Measurements from ENCODE around the gene KRCC1. TPM values are rescaled to one million over a fixed set of nuclear protein-coding genes. Genes with fewer than 3 reads are reported as not detected.

KRCC1 gene
- total and polyA plus RNA-seq, 2 experiments from 2014 or later, result 10.3 to 12.5 TPM

- H3K79me2 ChIP-seq (replicated peaks; ENCODE audit: insufficient read depth), result peaks cover 29% of the 10 kb centered on the region
- Mint-ChIP-seq H3K27ac (peak overlapping the region; percentile 93), H3K4me3 (peak overlapping the region; percentile 97), H3K9me3 (peaks cover 2% of the 10 kb centered on the region; the same call in 1 of the 3 replicates), H3K36me3 (ENCODE audit: low read depth) (peaks cover 3% of the 10 kb centered on the region; the same call in 1 of the 3 replicates), H3K27me3 (ENCODE audit: insufficient read depth, low read depth, poor library complexity) (peaks cover 7% of the 10 kb centered on the region), H3K4me1 (peaks cover 20% of the 10 kb centered on the region)
- no peaks in the 10 kb centered on the region for H3K27me3 ChIP-seq (ENCODE audit: insufficient read depth)
- peak overlapping the region; percentile 93 for H2AFZ ChIP-seq
- peak overlapping the region; percentile 86 for H3K27ac ChIP-seq (ENCODE audit: low read depth)
- H3K9me2 ChIP-seq (ENCODE audit: insufficient read depth), result no peaks in the 10 kb centered on the region
- peak overlapping the region; percentile 84 for H3K4me2 ChIP-seq
- peak; percentile 54 for DNase-seq (ENCODE audit: low spot score)
- peaks cover 11% of the 10 kb centered on the region for H3K4me1 ChIP-seq (ENCODE audit: insufficient read depth)
- TF ChIP-seq JUNB (IDR thresholded peaks at IDR 0.05; ENCODE audit: unreplicated experiment), result no peak
- no peak for TF ChIP-seq REST (IDR thresholded peaks at IDR 0.05; ENCODE audit: unreplicated experiment)
- no peak for TF ChIP-seq ETS1 (IDR thresholded peaks at IDR 0.05)
- peaks cover 5% of the 10 kb centered on the region; the same call in 1 of the 2 replicates for H4K20me1 ChIP-seq (replicated peaks; ENCODE audit: insufficient read depth)
- peak overlapping the region; percentile 92 for H3K4me3 ChIP-seq
- H3F3A ChIP-seq (replicated peaks; ENCODE audit: low read depth), result no peaks in the 10 kb centered on the region
- no peaks in the 10 kb centered on the region for H3K36me3 ChIP-seq (ENCODE audit: insufficient read depth)
- ATAC-seq, result peak; percentile 19
These were observed 707 bp downstream of the KRCC1 start for GRCh38 chr2:88054782-88055370.

GRCh38 chr2:88053934-88054781, 1.4 kb downstream of the KRCC1 start:
- Histone ChIP-seq H3K9me2 (ENCODE audit: insufficient read depth) (no peaks in the 10 kb centered on the region), H3K4me2 (peak overlapping the region; percentile 84), H3K27me3 (ENCODE audit: insufficient read depth) (no peaks in the 10 kb centered on the region), H4K20me1 (replicated peaks; ENCODE audit: insufficient read depth) (peaks cover 5% of the 10 kb centered on the region; the same call in 1 of the 2 replicates), H3K36me3 (ENCODE audit: insufficient read depth) (no peaks in the 10 kb centered on the region), H3F3A (replicated peaks; ENCODE audit: low read depth) (no peaks in the 10 kb centered on the region), H3K4me1 (ENCODE audit: insufficient read depth) (peaks cover 11% of the 10 kb centered on the region), H3K79me2 (replicated peaks; ENCODE audit: insufficient read depth) (peaks cover 29% of the 10 kb centered on the region), H3K27ac (ENCODE audit: low read depth) (no peak overlapping the region), H3K4me3 (peak overlapping the region; percentile 92), H2AFZ (no peak overlapping the region)
- no peak for ATAC-seq
- no peak for DNase-seq (ENCODE audit: low spot score)
- H3K27ac Mint-ChIP-seq, result peak overlapping the region; percentile 93; the same call in 1 of the 2 replicates
- peaks cover 20% of the 10 kb centered on the region for H3K4me1 Mint-ChIP-seq
- H3K36me3 Mint-ChIP-seq (ENCODE audit: low read depth), result peaks cover 3% of the 10 kb centered on the region; the same call in 1 of the 3 replicates
- peaks cover 2% of the 10 kb centered on the region; the same call in 1 of the 3 replicates for H3K9me3 Mint-ChIP-seq
- peaks cover 7% of the 10 kb centered on the region for H3K27me3 Mint-ChIP-seq (ENCODE audit: insufficient read depth, low read depth, poor library complexity)
- H3K4me3 Mint-ChIP-seq, result peak overlapping the region; percentile 97
- TF ChIP-seq REST (IDR thresholded peaks at IDR 0.05; ENCODE audit: unreplicated experiment) (no peak), ETS1 (IDR thresholded peaks at IDR 0.05) (no peak), NANOG (IDR thresholded peaks at IDR 0.05; ENCODE audit: borderline replicate concordance) (no peak), POLR2AphosphoS5 (IDR thresholded peaks at IDR 0.05; ENCODE audit: low read depth) (no peak), EZH2 (IDR thresholded peaks at IDR 0.05; ENCODE audit: low read depth, unreplicated experiment) (no peak), CREB1 (CRISPR knock-in tag; IDR thresholded peaks at IDR 0.05; ENCODE audit: low read depth) (no peak)
- TF ChIP-seq, protein P1, sequence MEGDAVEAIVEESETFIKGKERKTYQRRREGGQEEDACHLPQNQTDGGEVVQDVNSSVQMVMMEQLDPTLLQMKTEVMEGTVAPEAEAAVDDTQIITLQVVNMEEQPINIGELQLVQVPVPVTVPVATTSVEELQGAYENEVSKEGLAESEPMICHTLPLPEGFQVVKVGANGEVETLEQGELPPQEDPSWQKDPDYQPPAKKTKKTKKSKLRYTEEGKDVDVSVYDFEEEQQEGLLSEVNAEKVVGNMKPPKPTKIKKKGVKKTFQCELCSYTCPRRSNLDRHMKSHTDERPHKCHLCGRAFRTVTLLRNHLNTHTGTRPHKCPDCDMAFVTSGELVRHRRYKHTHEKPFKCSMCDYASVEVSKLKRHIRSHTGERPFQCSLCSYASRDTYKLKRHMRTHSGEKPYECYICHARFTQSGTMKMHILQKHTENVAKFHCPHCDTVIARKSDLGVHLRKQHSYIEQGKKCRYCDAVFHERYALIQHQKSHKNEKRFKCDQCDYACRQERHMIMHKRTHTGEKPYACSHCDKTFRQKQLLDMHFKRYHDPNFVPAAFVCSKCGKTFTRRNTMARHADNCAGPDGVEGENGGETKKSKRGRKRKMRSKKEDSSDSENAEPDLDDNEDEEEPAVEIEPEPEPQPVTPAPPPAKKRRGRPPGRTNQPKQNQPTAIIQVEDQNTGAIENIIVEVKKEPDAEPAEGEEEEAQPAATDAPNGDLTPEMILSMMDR (conservative IDR thresholded peaks at IDR 0.05; ENCODE audit: low read depth in 2 of 2), result no peak

All from GM23338 (cell line).